ENCODE data around the gene ELL.

Gene ELL

GRCh38 chr19:18487576-18488402 is 34.1 kb downstream of the ELL start:
- no peak for DNase-seq

- DNase-seq, result no peak
Observed at GRCh38 chr19:18486746-18487145, 35.1 kb downstream of the ELL start.

DNA sequence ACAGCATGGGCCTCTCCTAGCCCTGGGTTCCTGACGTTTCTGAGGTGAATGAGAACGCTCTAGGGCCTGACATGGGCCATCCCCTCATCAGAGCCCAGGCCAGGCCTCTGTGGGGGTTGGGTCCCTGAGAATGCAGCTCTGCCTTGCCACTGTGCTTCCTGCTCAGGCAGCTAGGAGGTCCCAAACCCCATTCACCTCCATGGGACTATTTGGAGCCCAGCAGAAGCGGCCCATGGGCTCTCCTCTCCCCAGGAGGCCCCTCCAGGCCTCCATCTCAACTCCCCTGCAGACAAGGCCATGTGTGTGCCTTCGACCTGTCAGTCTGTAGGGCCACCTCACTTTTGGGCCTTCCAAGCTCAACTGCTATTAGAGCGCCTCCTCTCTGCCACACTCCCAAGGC is 36.9 kb downstream of the ELL start:
- no peak for DNase-seq

- DNase-seq, result no peak
Observed at GRCh38 chr19:18483119-18483890, 38.6 kb downstream of the ELL start.

DNA sequence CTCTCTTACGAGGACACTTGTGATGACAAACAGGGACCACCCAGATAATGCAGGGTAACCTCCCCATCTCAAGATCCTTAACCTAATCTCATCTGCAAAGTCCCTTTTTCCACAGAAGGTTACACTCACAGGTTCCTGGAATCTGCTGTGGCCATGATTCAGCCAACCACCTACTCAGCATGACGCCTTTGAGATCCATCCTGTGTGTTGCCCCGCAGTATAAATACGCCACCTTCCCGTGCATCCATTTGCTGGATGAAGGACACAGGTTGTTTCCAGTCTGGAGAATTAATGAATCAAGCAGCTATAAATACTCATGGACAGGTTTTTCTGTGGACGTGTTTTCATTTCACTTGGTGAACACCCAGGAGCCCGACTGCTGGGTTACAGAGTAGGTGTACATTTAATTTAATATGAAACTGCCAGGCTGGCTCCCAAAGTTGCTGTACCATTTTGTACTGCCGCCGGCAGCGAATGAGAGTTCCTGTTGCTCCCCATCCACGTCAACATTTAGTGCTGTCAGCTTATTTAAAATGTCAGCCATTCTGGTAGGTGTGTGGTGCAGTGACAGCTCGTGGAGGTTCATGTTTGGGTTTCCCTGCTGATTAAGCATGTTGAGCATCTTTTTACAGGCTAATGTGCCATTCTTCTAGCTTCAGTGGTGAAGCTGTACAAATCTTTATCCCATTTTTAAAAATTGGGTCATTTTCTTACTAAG is 40.2 kb downstream of the ELL start:
- no peak for DNase-seq

DNA sequence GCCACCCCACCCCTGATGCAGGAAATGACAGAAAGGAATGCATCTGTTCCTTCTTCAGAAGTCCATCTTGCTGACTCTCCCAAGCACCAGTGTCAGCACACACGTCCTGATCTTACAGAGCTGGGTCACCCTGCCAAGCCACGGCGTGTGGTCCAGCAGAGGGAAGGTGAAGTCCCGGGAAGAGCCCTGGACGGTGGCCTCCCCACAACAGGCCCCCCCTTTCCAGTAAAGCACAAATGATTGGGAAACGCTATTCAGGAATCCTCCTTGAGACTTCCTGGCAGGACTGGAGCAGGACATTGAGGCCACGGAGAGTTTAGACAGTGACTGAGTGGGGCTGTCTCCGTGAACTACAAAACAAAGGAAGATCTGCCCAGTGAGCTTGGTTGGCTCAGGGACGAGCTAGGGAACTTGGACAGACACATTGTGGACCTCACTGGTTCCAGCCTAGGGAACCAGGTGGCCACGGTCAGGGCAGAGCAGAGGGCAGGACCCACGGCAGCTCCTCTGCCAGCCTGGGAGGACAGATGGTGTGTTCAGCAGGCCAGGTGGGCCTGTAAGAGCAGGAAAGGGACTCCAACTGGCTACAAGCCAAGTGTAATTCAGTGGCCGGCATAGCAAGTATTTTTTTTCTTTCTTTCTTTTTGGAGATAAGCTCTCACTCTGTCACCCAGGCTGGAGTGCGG is 41.7 kb downstream of the ELL start:
- no peak for DNase-seq

- DNase-seq, result peak; percentile 39
Observed at GRCh38 chr19:18478545-18479311, 43.1 kb downstream of the ELL start.

DNA sequence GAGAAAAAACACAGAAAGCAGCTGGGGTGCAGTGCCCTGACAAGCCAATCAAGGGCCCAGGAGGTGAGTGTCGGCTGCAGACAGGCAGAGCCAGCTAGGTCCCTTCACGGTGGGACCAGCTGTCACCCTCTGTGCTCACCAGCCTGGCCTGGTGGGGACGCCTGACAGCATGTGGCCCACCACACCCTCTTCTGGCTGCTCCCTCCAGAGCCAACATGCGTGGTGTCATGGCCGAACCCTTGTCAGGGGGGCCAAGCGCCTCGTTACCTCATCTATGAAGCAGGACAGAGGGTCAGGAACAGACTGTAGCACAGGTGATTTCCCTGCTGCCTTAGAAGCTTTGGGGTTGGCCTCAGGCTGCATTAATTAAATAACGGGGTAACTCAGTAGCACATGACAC is 43.9 kb downstream of the ELL start:
- no peak for DNase-seq

DNA sequence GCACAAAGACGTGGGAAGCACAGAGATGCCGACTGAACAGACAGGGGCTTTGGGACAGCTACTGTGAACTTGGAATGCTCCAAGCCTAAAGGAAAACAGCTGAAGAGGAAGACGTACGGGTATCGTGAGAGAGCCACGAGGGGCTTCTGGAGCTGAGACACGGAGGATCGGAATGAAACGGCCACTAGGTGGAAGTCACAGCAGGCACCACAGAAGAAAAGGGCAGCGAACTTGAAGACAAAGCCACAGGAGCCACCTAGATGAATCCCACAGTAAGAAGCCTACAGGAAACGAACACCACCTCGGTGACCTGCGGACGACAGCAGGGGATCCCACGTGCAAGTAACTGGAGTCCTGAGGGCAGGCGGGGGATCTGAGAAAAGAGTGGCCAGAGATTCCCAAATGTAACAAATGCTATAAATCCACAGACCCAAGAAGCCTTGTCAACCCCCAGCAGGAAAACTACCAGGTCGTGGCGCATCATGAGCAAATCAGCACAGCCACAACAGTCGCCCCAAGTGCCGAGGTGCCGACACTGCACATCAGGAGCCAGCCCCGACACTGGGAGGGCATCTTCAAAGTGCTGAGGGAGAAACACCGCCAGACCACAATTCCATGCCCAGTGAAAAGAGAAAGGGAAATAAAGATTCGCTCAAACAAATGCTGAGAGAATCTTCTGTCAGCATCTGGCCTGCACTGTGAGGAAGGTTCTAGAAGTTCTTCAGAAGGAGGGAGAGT is 44.7 kb downstream of the ELL start:
- no peak for DNase-seq

DNA sequence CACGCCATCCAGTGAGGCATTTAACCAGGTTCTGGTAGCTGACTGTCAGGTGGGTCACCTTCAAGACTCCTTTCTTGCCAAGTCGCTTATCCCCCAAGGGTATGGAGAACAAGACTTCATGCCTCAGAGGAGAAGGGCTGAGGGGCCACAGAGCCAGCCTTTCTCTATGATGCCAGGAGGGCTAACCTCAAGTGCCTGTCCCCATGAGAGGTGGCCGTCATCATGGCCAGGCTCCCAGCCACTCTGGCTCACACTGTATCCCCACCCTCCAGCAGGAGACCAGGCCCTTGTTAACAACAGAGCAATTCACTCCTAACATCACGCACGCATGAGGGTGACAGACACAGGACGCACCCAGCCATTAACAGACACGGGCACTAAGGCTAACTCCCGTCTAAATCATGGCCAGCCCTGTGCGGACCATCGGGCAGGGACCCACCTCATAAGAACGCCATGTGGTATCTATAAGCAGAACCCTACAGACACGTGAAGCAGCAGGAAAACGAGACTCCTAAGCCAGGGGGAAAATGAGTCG is 45.3 kb downstream of the ELL start:
- DNase-seq, result no peak

GRCh38 chr19:18475762-18476331 is 46.0 kb downstream of the ELL start:
- no peak for DNase-seq

DNA sequence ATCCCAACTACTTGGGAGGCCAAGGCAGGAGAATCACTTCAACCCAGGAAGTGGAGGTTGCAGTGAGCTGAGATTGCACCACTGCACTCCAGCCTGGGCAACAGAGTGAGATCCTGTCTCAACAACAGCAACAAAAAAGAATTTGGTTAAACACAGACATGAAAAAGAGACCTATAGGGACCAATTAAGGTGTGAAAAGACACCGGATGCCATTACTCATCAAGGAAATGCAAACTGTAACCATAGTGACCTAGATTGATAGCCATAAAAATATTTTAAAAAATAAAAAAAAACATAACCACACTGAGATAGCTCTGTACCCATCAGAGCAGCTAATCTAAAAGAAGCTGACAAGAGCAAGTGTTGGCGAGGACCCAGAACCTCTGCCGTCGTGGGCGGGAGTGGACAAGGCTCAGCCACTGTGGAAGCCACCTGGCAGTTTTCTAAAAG is 46.8 kb downstream of the ELL start:
- peak; percentile 76 for DNase-seq

DNA sequence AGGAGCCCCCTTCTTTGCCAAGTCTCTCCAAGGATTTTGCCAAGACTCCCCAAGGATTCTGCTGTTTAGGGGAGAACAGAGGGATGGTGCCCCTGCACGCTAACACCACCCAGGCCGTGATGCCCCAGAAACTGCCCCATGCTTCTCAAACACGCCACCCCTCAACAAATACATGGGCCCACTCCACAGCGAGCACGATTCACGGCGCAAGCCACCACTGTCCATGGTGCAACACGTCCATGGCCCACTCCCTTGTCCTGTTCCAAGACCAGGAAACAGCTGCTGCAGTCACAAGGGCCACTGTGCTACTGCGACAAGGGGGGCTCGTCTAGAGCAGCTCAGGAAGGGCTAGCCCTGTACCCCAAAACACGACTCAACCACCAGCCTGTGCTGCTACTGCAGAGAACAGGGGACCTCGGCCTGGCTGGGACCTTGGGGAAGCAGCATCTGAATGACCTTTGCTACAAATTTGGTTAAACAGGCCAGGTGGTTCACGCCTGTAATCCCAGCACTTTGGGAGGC is 47.4 kb downstream of the ELL start:
- DNase-seq, result no peak

- DNase-seq, result no peak
Observed at GRCh38 chr19:18473706-18474087, 48.2 kb downstream of the ELL start.

DNA sequence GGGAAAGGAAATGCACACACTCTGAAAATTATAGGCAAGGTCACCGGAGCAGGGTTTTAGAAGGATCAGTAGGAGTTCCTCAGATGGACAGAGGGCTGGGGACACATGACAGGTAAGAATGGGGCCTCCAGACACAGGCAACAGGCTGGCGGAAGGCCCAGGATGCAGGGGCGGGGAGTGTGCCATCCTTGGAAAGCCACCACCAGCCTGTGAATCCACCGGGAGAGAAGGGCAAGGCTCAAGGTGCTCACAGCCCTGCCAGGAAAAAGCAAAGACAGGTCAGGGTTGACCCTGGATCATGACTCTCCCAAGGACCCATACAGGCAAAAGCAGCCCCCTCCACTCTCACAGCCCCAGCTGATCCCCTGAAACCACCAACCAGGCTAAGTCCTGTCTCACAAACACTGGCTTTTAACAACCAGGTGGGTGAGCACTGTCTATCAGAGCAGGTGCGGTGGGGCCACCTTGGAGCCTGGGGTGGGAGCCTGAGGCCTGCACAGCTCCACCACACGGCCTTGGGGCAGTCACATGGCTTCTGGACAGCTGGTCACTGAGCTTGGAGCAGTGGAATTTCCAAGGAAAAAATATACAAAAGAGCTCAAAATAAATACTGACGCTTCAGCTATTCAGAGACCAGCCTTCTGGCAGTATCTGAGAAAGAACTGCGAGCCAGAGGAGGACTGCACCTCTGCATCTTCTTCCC is 48.7 kb downstream of the ELL start:
- no peak for DNase-seq

GRCh38 chr19:18470787-18471186 is 51.1 kb downstream of the ELL start:
- no peak for DNase-seq

GRCh38 chr19:18469069-18469846 is 52.6 kb downstream of the ELL start:
- DNase-seq, result peak; percentile 49

GRCh38 chr19:18468517-18468916 is 53.4 kb downstream of the ELL start:
- DNase-seq, result no peak

DNA sequence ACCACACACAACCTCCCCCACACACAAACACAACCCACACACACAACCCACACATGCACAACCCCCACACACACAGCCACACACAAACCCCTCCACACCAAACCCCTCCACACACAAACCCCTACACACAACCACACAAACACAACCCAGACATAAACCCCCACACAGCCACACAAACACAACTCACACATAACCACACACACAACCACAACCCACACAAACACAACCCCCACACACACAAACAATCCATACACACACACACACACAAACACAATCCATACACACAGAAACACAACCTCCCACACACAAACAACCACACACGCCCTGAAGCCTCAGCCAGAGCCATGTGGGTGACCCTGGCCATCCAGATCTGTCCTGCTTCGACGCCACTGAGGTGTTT is 53.9 kb downstream of the ELL start:
- DNase-seq, result no peak

Data from central memory CD4-positive, alpha-beta T cell (primary cell).